Psoas muscle (tissue), 8 donors: ENCODE measurements around the gene RPE. TPM values are rescaled to one million over a fixed set of nuclear protein-coding genes. Genes with fewer than 3 reads are reported as not detected.

Experiments
- ATAC-seq, 4 donors: fragments of 200-7000 bp; cut with Tn5 transposase; one replicate each; pipeline ENCODE4 v1.9.1; 2020; ENCODE audit warnings: moderate library complexity in 3 of 4, mild to moderate bottlenecking in 2 of 4
- DNase-seq, 2 donors: peaks; one replicate each; pipeline ENCODE4 v3.0.0-alpha.2; 2020
- H3K27ac ChIP-seq: fragments of 200-600 bp; one replicate; pipeline ENCODE4 v1.8.0; 2022
- H3K27me3 ChIP-seq, 3 donors: fragments of 200-600 bp in 1 of 3; one replicate each; pipeline versions ENCODE4 v1.6.1 to v1.8.0; 2013 to 2022; ENCODE audit warnings: low read length in 2 of 3, mild to moderate bottlenecking in 2 of 3, moderate library complexity in 1 of 3; ENCODE audit not compliant: insufficient read depth in 3 of 3
- H3K36me3 ChIP-seq, 2 donors: fragments of 200-600 bp in 1 of 2; one replicate each; pipeline versions ENCODE4 v1.6.1 to v1.8.0; 2013 to 2022; ENCODE audit warnings: low read depth in 1 of 2, mild to moderate bottlenecking in 1 of 2, moderate library complexity in 1 of 2; ENCODE audit not compliant: insufficient read depth in 1 of 2
- H3K4me1 ChIP-seq: fragments of 200-600 bp; one replicate; pipeline ENCODE4 v1.8.0; 2022
- H3K4me3 ChIP-seq: fragments of 200-600 bp; one replicate; pipeline ENCODE4 v1.8.0; 2022; ENCODE audit warnings: mild to moderate bottlenecking
- H3K9me3 ChIP-seq: fragments of 200-600 bp; one replicate; pipeline ENCODE4 v1.8.0; 2022
- CTCF ChIP-seq: fragments of 200-600 bp; IDR thresholded peaks from one replicate; pipeline ENCODE4 v1.8.0; 2022; ENCODE audit warnings: antibody characterized with exemption
- WGBS, 3 donors: extraction: QIAGEN DNeasy Blood & Tissue Kit; methylation state at CpG; one replicate each; pipeline versions ENCODE4 v1.1.6 to v1.1.7; 2013; 5-methylcytosine and 5-hydroxymethylcytosine counted together
- intact Hi-C, 2 donors: fragments of 100-400 bp; cut with DNase I; formaldehyde crosslinking; loops; one replicate each; pipeline versions ENCODE4 v1.11.0 to v1.14.2; 2022
- polyA plus RNA-seq, 3 donors: library from polyadenylated mRNA; stranded (reverse); fragments of 200-250 nt; gene quantifications; one replicate each; pipeline ENCODE4 v1.2.3, GENCODE V29; 2013
- total RNA-seq, 4 donors: library from RNA; stranded (reverse); fragmentation: NEBNext Ultra II Directional in 2 of 4; extraction: Animal tissue kit (Norgen Biotek cat#: 25700) in 2 of 4; gene quantifications; one replicate each; pipeline versions ENCODE4 v1.2.1 to v1.2.4, GENCODE V29; 2021 to 2023
- donor health status: healthy with polysubstance abuse.
- donor health status: DM: no; HTN: no; CAD: no; lungs with moderate emphysema.
- donor health status: Bipolar disorder and iron deficiency.
- donor health status: healthy.
- donor health status: DM: yes; HTN: yes; CAD: no.
- donor health status: DM: no; HTN: no; CAD: no.
- donor health status: DM: no; HTN: no; CAD: no.
- donor health status: DM: yes; HTN: yes; CAD: no.

Gene RPE
- total and polyA plus RNA-seq, 7 donors, result 6.9 to 23.3 (median 15.3) TPM

GRCh38 chr2:209977386-209978239, 24.8 kb upstream of the RPE start:
- no peaks in the 10 kb centered on the region for H3K9me3 ChIP-seq
- H3K27ac ChIP-seq, result no peak overlapping the region
- ATAC-seq, result peak in 2 of 4 donors; percentile 44 to 76
- peak; percentile 69 for TF ChIP-seq CTCF
- intact Hi-C loops, result loop anchor here in 1 of 2 donors (1.0 kb wide), 1 partner anchor 219 kb away; no protein-coding TSS in a partner anchor
- no peak overlapping the region for H3K4me3 ChIP-seq
- no peaks in the 10 kb centered on the region for H3K36me3 ChIP-seq
- no peaks in the 10 kb centered on the region for H3K27me3 ChIP-seq
- no peak for DNase-seq
- 97 to 98% (median 98%) methylated on average over 2 of the region's 2 CpGs for WGBS, 3 donors
- H3K4me1 ChIP-seq, result no peaks in the 10 kb centered on the region

GRCh38 chr2:209984291-209984690, 18.1 kb upstream of the RPE start:
- Histone ChIP-seq H3K4me3 (no peak overlapping the region), H3K27ac (no peak overlapping the region), H3K27me3 (no peaks in the 10 kb centered on the region), H3K36me3 (no peaks in the 10 kb centered on the region), H3K4me1 (no peaks in the 10 kb centered on the region), H3K9me3 (no peaks in the 10 kb centered on the region)
- intact Hi-C loops, result no loop called here
- DNase-seq (no peak), ATAC-seq (no peak)
- WGBS, 3 donors, result 89 to 95% (median 91%) methylated on average over 2 of the region's 2 CpGs
- TF ChIP-seq CTCF, result no peak

GRCh38 chr2:209985874-209986273, 16.6 kb upstream of the RPE start:
- intact Hi-C loops, result no loop called here
- 57 to 70% (median 63%) methylated on average over 3 of the region's 3 CpGs for WGBS, 3 donors
- Histone ChIP-seq H3K4me1 (no peaks in the 10 kb centered on the region), H3K36me3 (no peaks in the 10 kb centered on the region), H3K27ac (no peak overlapping the region), H3K27me3 (no peaks in the 10 kb centered on the region), H3K9me3 (no peaks in the 10 kb centered on the region), H3K4me3 (no peak overlapping the region)
- no peak for TF ChIP-seq CTCF
- ATAC-seq (no peak), DNase-seq (no peak)

GRCh38 chr2:209986415-209986814, 16.0 kb upstream of the RPE start:
- H3K9me3 ChIP-seq, result no peaks in the 10 kb centered on the region
- TF ChIP-seq CTCF, result no peak
- ATAC-seq, result no peak
- H3K36me3 ChIP-seq, result no peaks in the 10 kb centered on the region
- intact Hi-C loops, result no loop called here
- H3K27me3 ChIP-seq, result no peaks in the 10 kb centered on the region
- no peak overlapping the region for H3K4me3 ChIP-seq
- no peak overlapping the region for H3K27ac ChIP-seq
- DNase-seq, result no peak
- WGBS, 3 donors, result 63 to 89% (median 79%) methylated on average over 2 of the region's 2 CpGs
- no peaks in the 10 kb centered on the region for H3K4me1 ChIP-seq
